Measurements from ENCODE around the gene FGFBP3. TPM values are rescaled to one million over a fixed set of nuclear protein-coding genes. Genes with fewer than 3 reads are reported as not detected.

FGFBP3 gene
- total RNA-seq, 1 experiment from 2014 or later: 68.2 TPM

- Mint-ChIP-seq H3K27me3 (ENCODE audit: low read depth) (no peaks in the 10 kb centered on the region), H3K27ac (no peak overlapping the region), H3K4me1 (no peaks in the 10 kb centered on the region), H3K36me3 (peaks cover 35% of the 10 kb centered on the region), H3K4me3 (no peak overlapping the region), H3K9me3 (no peaks in the 10 kb centered on the region)
- TF ChIP-seq NR1H2 (CRISPR knock-in tag; IDR thresholded peaks at IDR 0.05): no peak
- TF ChIP-seq RELA (CRISPR knock-in tag; IDR thresholded peaks at IDR 0.05; ENCODE audit: borderline replicate concordance): no peak
- no peak for TF ChIP-seq GABPB1 (CRISPR knock-in tag; IDR thresholded peaks at IDR 0.05)
- ATAC-seq (no peak), DNase-seq (ENCODE audit: low spot score) (no peak)
- ChIA-PET CTCF (no interaction called here), POLR2A (interaction anchor here (1.0 kb wide), 1 partner anchor 12 kb away, joined by 3 read pairs; the partner anchor contains the start of gene BTAF1)
Measured at GRCh38 chr10:91935886-91936285, 26.6 kb upstream of the FGFBP3 start.

DNA sequence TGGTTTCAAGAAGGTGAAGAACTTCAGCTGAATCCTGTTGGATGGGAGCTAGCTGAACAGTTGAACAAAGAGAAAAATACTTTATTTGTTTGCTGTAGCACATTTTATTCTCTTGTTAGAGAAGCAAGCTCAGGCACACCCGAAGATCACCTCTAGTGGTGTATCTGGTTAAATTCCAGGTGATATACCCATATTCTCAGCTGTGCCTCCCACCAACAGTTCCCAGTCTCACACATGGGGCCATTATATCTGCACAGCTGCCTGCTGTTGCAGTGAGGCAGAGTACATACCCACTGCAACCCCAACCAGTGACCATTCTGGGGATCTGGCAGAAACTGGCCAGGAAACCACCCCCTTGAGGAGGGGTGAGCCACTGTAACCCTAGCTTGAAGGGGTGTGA, 23.5 kb upstream of the FGFBP3 start:
- Mint-ChIP-seq H3K4me1 (no peaks in the 10 kb centered on the region), H3K36me3 (peaks cover 31% of the 10 kb centered on the region), H3K27ac (no peak overlapping the region; the same call in 1 of the 2 replicates), H3K27me3 (ENCODE audit: low read depth) (no peaks in the 10 kb centered on the region), H3K4me3 (no peak overlapping the region), H3K9me3 (no peaks in the 10 kb centered on the region)
- CTCF ChIA-PET: interaction anchor here (1.3 kb wide), 2 partner anchors 9 to 174 kb away, joined by 4 to 13 read pairs; partner anchors contain the start of gene BTAF1
- ATAC-seq (peak; percentile 24; the same call in 1 of the 2 replicates), DNase-seq (ENCODE audit: low spot score) (no peak)
- TF ChIP-seq FOXK1 (CRISPR knock-in tag; IDR thresholded peaks at IDR 0.05) (no peak), PRRX2 (CRISPR knock-in tag; IDR thresholded peaks at IDR 0.05) (no peak)
- POLR2A ChIA-PET: no interaction called here

GRCh38 chr10:91931526-91932190, 22.4 kb upstream of the FGFBP3 start:
- H3K9me3 Mint-ChIP-seq: no peaks in the 10 kb centered on the region
- no peak overlapping the region for H3K4me3 Mint-ChIP-seq
- no peak for DNase-seq (ENCODE audit: low spot score)
- ChIA-PET POLR2A (no interaction called here), CTCF (interaction anchor here (1.3 kb wide), 1 partner anchor 8 kb away, joined by 13 read pairs; the partner anchor contains the start of gene BTAF1)
- H3K27ac Mint-ChIP-seq: peak overlapping the region; percentile 3
- peaks cover 24% of the 10 kb centered on the region for H3K36me3 Mint-ChIP-seq
- H3K4me1 Mint-ChIP-seq: no peaks in the 10 kb centered on the region
- no peaks in the 10 kb centered on the region for H3K27me3 Mint-ChIP-seq (ENCODE audit: low read depth)
- ATAC-seq: no peak
- no peak for TF ChIP-seq ZNF219 (CRISPR knock-in tag; IDR thresholded peaks at IDR 0.05; ENCODE audit: borderline replicate concordance)
- TF ChIP-seq, protein P1, sequence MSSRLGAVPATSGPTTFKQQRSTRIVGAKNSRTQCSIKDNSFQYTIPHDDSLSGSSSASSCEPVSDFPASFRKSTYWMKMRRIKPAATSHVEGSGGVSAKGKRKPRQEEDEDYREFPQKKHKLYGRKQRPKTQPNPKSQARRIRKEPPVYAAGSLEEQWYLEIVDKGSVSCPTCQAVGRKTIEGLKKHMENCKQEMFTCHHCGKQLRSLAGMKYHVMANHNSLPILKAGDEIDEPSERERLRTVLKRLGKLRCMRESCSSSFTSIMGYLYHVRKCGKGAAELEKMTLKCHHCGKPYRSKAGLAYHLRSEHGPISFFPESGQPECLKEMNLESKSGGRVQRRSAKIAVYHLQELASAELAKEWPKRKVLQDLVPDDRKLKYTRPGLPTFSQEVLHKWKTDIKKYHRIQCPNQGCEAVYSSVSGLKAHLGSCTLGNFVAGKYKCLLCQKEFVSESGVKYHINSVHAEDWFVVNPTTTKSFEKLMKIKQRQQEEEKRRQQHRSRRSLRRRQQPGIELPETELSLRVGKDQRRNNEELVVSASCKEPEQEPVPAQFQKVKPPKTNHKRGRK (CRISPR knock-in tag; IDR thresholded peaks at IDR 0.05; ENCODE audit: borderline replicate concordance): no peak
- TF ChIP-seq, protein P2, sequence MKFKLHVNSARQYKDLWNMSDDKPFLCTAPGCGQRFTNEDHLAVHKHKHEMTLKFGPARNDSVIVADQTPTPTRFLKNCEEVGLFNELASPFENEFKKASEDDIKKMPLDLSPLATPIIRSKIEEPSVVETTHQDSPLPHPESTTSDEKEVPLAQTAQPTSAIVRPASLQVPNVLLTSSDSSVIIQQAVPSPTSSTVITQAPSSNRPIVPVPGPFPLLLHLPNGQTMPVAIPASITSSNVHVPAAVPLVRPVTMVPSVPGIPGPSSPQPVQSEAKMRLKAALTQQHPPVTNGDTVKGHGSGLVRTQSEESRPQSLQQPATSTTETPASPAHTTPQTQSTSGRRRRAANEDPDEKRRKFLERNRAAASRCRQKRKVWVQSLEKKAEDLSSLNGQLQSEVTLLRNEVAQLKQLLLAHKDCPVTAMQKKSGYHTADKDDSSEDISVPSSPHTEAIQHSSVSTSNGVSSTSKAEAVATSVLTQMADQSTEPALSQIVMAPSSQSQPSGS (CRISPR knock-in tag; IDR thresholded peaks at IDR 0.05; ENCODE audit: borderline replicate concordance, low read depth): no peak
- no peak for TF ChIP-seq CBFB (CRISPR knock-in tag; IDR thresholded peaks at IDR 0.05; ENCODE audit: low read depth)
- TF ChIP-seq, protein P3, sequence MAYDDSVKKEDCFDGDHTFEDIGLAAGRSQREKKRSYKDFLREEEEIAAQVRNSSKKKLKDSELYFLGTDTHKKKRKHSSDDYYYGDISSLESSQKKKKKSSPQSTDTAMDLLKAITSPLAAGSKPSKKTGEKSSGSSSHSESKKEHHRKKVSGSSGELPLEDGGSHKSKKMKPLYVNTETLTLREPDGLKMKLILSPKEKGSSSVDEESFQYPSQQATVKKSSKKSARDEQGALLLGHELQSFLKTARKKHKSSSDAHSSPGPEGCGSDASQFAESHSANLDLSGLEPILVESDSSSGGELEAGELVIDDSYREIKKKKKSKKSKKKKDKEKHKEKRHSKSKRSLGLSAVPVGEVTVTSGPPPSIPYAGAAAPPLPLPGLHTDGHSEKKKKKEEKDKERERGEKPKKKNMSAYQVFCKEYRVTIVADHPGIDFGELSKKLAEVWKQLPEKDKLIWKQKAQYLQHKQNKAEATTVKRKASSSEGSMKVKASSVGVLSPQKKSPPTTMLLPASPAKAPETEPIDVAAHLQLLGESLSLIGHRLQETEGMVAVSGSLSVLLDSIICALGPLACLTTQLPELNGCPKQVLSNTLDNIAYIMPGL (CRISPR knock-in tag; IDR thresholded peaks at IDR 0.05): no peak
- TF ChIP-seq ZNF317 (CRISPR knock-in tag; IDR thresholded peaks at IDR 0.05; ENCODE audit: borderline replicate concordance, low read depth): no peak
- no peak for TF ChIP-seq PRDM15 (CRISPR knock-in tag; IDR thresholded peaks at IDR 0.05)
- TF ChIP-seq CREM (CRISPR knock-in tag; IDR thresholded peaks at IDR 0.05): no peak
- TF ChIP-seq, protein P4, sequence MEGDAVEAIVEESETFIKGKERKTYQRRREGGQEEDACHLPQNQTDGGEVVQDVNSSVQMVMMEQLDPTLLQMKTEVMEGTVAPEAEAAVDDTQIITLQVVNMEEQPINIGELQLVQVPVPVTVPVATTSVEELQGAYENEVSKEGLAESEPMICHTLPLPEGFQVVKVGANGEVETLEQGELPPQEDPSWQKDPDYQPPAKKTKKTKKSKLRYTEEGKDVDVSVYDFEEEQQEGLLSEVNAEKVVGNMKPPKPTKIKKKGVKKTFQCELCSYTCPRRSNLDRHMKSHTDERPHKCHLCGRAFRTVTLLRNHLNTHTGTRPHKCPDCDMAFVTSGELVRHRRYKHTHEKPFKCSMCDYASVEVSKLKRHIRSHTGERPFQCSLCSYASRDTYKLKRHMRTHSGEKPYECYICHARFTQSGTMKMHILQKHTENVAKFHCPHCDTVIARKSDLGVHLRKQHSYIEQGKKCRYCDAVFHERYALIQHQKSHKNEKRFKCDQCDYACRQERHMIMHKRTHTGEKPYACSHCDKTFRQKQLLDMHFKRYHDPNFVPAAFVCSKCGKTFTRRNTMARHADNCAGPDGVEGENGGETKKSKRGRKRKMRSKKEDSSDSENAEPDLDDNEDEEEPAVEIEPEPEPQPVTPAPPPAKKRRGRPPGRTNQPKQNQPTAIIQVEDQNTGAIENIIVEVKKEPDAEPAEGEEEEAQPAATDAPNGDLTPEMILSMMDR (IDR thresholded peaks at IDR 0.05): no peak
- TF ChIP-seq FOXK1 (CRISPR knock-in tag; IDR thresholded peaks at IDR 0.05): no peak
- TF ChIP-seq, protein P5, sequence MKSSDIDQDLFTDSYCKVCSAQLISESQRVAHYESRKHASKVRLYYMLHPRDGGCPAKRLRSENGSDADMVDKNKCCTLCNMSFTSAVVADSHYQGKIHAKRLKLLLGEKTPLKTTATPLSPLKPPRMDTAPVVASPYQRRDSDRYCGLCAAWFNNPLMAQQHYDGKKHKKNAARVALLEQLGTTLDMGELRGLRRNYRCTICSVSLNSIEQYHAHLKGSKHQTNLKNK (CRISPR knock-in tag; IDR thresholded peaks at IDR 0.05): no peak
- no peak for TF ChIP-seq ESRRA (CRISPR knock-in tag; IDR thresholded peaks at IDR 0.05; ENCODE audit: borderline replicate concordance)
- TF ChIP-seq EMX1 (CRISPR knock-in tag; IDR thresholded peaks at IDR 0.05): no peak
- TF ChIP-seq ERG (CRISPR knock-in tag; IDR thresholded peaks at IDR 0.05): no peak
